SJSA1 (cell line): ENCODE results near the gene NUDT8. TPM values are rescaled to one million over a fixed set of nuclear protein-coding genes. Genes with fewer than 3 reads are reported as not detected.
"Not testable (repeated sequence)": the region's sequence is repeated elsewhere in the genome, so short reads cannot be mapped to it uniquely, and the experiment has no call there.

Experiments used
- DNase-seq, 2 experiments: peaks; one replicate each; pipeline ENCODE4 v3.0.0-alpha.2; 2015 to 2020; ENCODE audit warnings: low spot score in 2 of 2, low read depth in 1 of 2
- H3K27ac ChIP-seq: fragments of 250-450 bp; sonication (Bioruptor Pico); 2 replicates; pipeline ENCODE4 v1.5.1; 2020; ENCODE audit warnings: mild to moderate bottlenecking, moderate library complexity
- H3K27me3 ChIP-seq: fragments of 250-450 bp; sonication (Bioruptor Pico); replicated peaks from 2 replicates; pipeline ENCODE4 v1.5.1; 2020; ENCODE audit warnings: mild to moderate bottlenecking, moderate library complexity
- H3K36me3 ChIP-seq: fragments of 250-450 bp; sonication (Bioruptor Pico); 2 replicates; pipeline ENCODE4 v1.5.1; 2020; ENCODE audit warnings: mild to moderate bottlenecking
- H3K4me1 ChIP-seq: fragments of 250-450 bp; sonication (Bioruptor Pico); replicated peaks from 2 replicates; pipeline ENCODE4 v1.6.1; 2021; ENCODE audit warnings: mild to moderate bottlenecking
- H3K4me3 ChIP-seq: fragments of 250-450 bp; sonication (Bioruptor Pico); 2 replicates; pipeline ENCODE4 v1.5.1; 2020; ENCODE audit warnings: mild to moderate bottlenecking
- H3K9me3 ChIP-seq: fragments of 250-450 bp; sonication (Bioruptor Pico); replicated peaks from 2 replicates; pipeline ENCODE4 v1.5.1; 2020; ENCODE audit warnings: mild to moderate bottlenecking
- total RNA-seq: library from RNA; depleted of rRNA; stranded (reverse); fragments of >200 nt; shearing (Covaris generic); gene quantifications from 2 replicates; pipeline ENCODE4 v1.2.3, GENCODE V29; 2014

Gene NUDT8
- total RNA-seq, 1 experiment from 2014 or later, result 7.4 TPM

DNA sequence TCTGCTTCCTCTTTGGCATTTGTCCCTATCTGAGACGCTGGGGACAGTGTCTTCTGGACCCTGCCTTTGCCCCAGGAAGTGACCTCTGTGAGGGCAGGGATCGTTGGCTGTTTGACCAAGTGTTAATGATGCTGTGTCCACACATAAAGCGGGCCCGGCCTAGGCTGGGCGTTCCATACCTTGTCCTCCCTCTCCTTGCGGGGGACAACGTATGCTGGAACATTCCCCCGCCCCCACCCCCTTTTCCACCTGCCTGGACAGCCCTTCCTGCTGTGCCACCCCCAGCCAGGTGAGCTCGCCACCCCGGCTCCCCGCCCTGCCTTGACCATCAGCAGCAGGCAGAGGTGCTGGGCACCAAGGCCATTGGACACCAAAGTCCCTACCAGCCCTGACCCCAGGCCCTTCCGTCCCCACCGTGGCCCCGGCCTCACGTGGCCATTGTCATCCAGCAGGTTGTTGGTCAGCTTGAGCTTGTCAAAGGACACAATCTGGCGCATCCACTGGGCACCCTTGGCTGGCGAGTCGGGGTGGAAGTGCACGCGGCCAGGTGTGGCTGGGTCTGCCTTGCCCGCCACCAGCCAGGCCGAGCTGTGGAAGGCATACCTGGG lies 4.1 kb upstream of the NUDT8 start:
- peaks cover 22% of the 10 kb centered on the region for H3K4me1 ChIP-seq
- peaks cover 6% of the 10 kb centered on the region for H3K9me3 ChIP-seq
- no peak for DNase-seq
- no peak overlapping the region for H3K4me3 ChIP-seq
- no peak overlapping the region for H3K27ac ChIP-seq
- H3K27me3 ChIP-seq, result peaks cover 15% of the 10 kb centered on the region
- H3K36me3 ChIP-seq, result 0 out of 2 replicates have a peak, but pooled peaks cover 5% of the 10 kb centered on the region

DNA sequence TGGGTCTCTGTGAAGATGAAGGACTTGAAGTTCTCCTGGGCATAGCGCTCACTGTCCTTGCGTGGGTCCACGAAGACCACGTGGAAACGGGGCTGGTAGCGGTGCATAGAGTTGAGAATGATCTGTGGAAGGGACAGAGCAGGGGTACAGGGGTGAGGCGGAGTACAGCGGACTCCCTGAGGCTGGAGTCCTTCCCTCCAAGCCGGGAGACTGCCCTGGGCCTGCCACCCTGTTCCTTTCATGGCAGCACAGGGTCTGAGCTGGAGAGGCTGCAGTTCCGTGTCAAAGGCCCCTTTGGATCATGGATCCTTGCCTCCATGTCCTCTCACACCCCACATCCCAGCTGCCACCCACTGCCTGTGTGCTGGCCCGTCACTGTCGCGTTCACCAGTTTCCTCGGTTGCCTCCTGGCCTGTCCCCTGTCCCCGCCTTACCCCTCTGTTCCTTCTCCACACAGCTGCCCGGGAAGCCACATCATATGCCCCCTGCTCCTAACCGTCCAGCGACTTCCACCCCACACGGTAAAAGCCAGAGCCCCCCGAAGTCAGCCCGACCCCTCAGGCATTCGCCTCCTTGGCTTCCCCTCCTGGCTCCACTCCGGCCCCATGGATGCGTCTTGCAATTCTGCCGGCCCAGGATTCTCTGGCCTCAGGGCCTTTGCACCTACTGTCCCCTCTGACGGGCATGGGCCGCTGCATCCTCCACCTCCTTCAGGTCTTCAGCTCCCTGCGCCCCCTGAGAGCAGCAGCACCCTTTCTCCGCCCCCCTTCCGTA lies 3.4 kb upstream of the NUDT8 start:
- Histone ChIP-seq H3K4me1 (peaks cover 23% of the 10 kb centered on the region), H3K4me3 (no peak overlapping the region), H3K27me3 (peaks cover 12% of the 10 kb centered on the region), H3K36me3 (0 out of 2 replicates have a peak, but pooled peaks cover 5% of the 10 kb centered on the region), H3K27ac (no peak overlapping the region), H3K9me3 (peaks cover 6% of the 10 kb centered on the region)
- DNase-seq, result no peak

DNA sequence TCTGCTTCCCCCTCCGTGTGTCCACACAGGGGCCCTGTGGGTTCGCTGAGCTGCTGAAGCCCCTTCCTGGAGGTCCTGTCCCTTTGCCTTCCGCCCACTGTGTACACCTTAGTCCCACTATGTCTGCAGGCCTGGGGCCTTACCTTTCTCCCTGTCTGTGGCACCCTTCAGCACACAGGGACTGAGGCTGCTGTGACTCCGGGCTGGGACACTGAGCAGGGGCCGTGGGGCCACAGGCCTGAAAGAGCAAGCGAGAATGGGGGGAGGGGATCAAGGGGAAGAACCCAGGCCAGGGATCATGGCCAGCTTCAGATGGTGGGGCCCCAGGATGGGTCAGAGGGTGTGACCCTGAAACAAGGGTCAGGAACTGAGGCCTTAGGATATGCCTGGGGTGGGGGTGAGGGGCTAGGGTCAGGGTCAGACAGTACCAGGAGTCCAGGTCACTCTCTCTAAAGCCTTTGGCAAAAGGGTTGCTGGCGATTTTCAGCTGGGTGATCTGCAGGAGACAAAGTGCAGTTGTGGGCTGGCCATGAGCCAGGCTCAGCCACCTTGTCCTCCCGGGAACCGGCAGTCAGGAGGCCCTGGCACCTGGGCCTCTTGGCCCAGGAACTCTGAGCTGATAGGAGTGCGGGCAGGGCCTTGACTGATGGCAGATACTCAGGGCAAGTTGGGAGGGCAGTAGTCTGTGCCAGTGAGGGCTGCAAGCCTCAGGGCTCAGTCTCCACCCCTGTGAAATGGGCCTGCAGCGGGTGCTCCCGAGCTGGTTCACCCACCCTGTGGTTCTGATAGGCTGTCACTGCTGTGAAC lies 2.6 kb upstream of the NUDT8 start:
- no peak overlapping the region for H3K4me3 ChIP-seq
- peaks cover 6% of the 10 kb centered on the region for H3K9me3 ChIP-seq
- DNase-seq, result no peak
- H3K27me3 ChIP-seq, result peaks cover 12% of the 10 kb centered on the region
- H3K4me1 ChIP-seq, result peaks cover 23% of the 10 kb centered on the region
- no peak overlapping the region for H3K27ac ChIP-seq
- 0 out of 2 replicates have a peak, but pooled peaks cover 5% of the 10 kb centered on the region for H3K36me3 ChIP-seq

DNA sequence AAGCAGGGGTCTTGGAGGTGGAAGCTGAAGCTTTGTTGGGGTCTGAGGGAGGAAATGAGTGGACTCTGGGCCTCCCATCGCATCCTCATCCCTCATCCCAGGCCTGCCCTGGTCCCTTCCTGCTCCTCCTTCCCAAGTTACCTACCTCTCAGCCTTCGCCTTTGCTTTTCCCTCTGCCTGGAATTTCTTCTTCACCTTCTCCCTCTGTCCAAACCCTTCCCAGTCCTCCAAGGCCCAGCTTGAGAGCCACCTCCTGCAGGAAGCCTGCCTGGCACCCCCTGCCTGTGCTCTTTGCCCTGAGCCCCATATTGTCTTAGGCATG lies 2.1 kb upstream of the NUDT8 start:
- DNase-seq, result no peak
- H3K27ac ChIP-seq, result no peak overlapping the region
- H3K36me3 ChIP-seq, result 0 out of 2 replicates have a peak, but pooled peaks cover 5% of the 10 kb centered on the region
- H3K4me1 ChIP-seq, result peaks cover 23% of the 10 kb centered on the region
- no peak overlapping the region for H3K4me3 ChIP-seq
- H3K27me3 ChIP-seq, result peaks cover 10% of the 10 kb centered on the region
- peaks cover 6% of the 10 kb centered on the region for H3K9me3 ChIP-seq

DNA sequence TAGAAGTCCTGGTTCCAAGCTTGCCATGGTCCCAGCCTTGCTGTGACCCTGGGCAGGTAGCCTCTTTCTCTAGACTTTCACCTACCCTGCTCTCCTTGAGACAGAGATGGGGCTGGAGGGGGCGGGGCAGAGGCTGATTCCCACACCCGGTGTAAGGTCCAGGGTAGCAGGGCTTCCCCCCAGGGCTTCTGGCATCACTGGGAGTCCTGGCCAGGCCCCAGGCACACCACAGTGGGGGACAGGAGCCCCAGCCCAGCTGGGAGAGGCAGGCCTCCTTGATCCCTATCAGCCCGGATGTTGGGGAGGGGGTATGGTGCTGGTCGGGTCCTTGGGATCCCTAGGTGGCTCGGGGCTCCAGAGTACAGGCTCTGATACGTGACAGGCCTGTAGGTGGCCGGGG lies 1.7 kb upstream of the NUDT8 start:
- H3K36me3 ChIP-seq, result 0 out of 2 replicates have a peak, but pooled peaks cover 5% of the 10 kb centered on the region
- H3K27ac ChIP-seq, result no peak overlapping the region
- no peak overlapping the region for H3K4me3 ChIP-seq
- H3K4me1 ChIP-seq, result peaks cover 23% of the 10 kb centered on the region
- H3K27me3 ChIP-seq, result peaks cover 6% of the 10 kb centered on the region
- peaks cover 6% of the 10 kb centered on the region for H3K9me3 ChIP-seq
- peak in 1 of 2 experiments; percentile 61 for DNase-seq

DNA sequence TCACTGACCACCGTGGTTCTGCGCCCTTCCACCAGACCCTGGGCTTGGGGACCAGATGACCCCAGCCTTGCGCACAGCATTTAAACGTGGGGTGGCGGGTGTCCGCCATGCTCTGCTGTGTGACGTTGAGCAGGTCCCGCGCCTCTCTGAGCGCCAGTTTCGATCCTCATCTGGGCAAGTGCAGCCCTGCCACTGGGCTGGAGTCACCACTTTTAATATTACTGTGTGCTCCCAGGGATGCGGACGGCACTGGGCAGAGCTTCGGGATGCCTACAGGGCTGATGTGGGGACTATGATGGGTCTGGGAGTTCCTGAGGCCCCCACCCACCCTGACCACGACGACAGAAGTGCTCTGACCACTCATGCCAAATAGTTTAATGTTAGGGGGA lies 1.2 kb upstream of the NUDT8 start:
- H3K27ac ChIP-seq, result peak overlapping the region; percentile 12
- H3K36me3 ChIP-seq, result 0 out of 2 replicates have a peak, but pooled peaks cover 5% of the 10 kb centered on the region
- H3K9me3 ChIP-seq, result peaks cover 6% of the 10 kb centered on the region

DNA sequence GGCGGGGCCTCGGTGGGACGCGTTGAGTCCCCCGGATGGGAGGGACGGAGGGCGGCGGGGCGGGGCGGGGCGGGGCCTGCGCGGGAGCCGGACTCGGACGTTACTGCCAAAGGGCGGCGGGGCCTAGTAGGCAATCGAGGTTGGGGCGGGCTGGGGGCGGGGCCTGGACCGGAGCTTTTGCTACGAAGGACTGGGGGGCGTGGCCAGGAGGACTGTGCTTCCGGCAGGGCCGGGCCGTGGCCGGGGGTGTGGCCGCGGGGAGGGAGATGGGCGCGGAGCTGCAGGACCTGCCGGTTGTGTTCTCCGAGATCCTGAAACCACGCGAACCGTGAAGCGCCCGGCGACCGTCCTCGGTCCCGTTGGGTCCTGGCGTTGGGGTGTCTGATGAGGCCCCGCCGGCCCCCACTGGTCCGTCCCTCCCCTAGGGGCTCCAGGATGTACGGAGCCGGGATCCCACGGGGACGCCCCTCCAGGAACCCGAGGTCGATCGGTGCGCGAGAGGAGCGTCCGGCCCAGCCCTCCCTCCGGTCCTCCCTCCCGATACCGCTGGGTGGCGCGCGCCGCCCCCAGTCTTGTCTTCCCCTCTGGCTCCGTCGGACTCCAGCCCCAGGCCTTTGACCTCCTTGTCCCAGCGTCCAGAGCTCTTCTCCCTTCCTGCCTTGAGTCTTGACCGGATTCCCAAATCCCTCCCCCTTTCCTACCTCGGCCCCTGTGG lies 648 bp upstream of the NUDT8 start:
- H3K4me1 ChIP-seq, result peaks cover 23% of the 10 kb centered on the region
- peaks cover 6% of the 10 kb centered on the region for H3K27me3 ChIP-seq
- DNase-seq, result peak; percentile 99 to 100
- H3K9me3 ChIP-seq, result peaks cover 6% of the 10 kb centered on the region
- H3K36me3 ChIP-seq, result 0 out of 2 replicates have a peak, but pooled peaks cover 5% of the 10 kb centered on the region
- peak overlapping the region; percentile 12 for H3K27ac ChIP-seq
- peak overlapping the region; percentile 56 for H3K4me3 ChIP-seq

More for the DNA sequence above, 1.2 kb upstream of the NUDT8 start:
- H3K4me3 ChIP-seq, result peak overlapping the region; percentile 56
- no peak for DNase-seq
- H3K27me3 ChIP-seq, result peaks cover 6% of the 10 kb centered on the region
- H3K4me1 ChIP-seq, result peaks cover 23% of the 10 kb centered on the region

DNA sequence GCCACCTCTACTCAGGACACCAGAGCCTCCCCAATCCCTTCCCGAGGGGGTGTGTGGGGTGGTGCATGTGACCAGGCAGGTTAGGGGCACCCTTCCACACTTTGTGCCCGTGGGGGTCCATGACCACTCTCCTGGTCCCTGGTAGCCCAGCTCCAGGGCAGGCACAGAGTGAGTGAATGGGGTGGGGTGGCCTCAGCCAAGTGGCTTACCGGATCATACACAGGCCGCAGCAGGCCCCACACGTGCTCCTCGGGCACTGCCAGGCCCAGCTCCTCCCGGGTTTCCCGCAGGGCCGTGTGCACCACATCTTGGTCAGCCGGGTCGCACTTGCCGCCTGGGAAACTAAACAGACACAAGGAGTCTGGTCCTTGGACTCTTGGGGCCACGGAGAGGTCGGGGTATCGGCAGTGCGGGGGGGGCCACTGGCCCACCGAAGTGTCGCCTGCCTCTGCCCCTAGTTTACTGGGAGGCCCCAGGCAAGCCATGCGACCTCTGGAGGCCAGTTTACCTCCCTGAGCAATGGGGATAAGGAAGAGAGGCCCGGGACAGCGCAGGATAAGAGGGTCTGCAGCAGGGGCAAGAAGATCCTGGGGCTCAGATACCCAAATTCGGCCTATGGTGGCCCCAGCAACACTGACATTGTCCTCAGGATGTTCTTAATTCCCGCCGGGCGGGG lies 889 bp downstream of the NUDT8 start:
- Histone ChIP-seq H3K4me1 (peaks cover 23% of the 10 kb centered on the region), H3K9me3 (peaks cover 6% of the 10 kb centered on the region), H3K4me3 (peak overlapping the region; percentile 56), H3K36me3 (0 out of 2 replicates have a peak, but pooled peaks cover 5% of the 10 kb centered on the region), H3K27me3 (no peaks in the 10 kb centered on the region), H3K27ac (no peak overlapping the region)
- DNase-seq, result no peak

DNA sequence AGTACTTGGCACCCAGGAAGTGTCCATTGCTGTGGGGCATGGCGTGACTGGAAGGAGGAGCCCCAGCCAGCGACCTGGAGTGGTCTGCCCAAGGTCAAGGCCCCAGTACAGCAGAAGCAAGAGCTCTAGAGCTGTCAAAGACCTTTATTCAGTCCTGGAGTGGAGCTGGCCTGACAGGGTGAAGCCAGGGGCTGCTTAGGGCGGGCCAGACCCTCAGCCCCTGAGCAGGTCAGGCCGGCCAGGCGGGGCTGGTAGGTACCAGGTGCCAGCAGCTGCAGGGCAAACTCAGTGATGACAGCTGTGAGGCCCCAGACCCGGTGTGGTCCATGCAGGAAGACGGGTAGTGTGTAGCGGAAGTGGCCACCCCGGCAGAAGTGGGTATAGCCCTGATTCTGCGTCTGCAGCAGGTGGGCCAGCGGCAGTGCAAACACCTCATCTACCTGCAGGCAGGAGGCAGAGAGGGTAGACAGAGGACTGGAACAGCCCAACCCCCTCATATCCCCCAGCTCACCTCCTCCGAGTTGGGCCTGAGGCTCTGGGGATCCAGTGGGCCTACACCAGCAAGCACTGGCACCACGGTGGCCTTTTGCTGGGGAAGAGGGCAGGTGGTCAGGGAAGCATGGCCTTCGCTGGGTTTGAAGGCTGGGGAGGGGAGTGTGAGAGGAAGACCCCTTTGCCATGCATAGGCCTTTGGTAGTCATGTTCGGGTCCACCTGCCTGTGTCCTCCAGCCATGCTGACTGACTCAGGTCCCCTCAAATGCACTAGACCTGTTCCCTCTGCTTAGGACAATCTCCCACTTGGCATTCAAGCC lies 1.7 kb downstream of the NUDT8 start:
- 0 out of 2 replicates have a peak, but pooled peaks cover 5% of the 10 kb centered on the region for H3K36me3 ChIP-seq
- DNase-seq, result no peak
- peaks cover 23% of the 10 kb centered on the region for H3K4me1 ChIP-seq
- H3K4me3 ChIP-seq, result no peak overlapping the region
- H3K9me3 ChIP-seq, result peaks cover 6% of the 10 kb centered on the region
- no peak overlapping the region for H3K27ac ChIP-seq
- H3K27me3 ChIP-seq, result no peaks in the 10 kb centered on the region

DNA sequence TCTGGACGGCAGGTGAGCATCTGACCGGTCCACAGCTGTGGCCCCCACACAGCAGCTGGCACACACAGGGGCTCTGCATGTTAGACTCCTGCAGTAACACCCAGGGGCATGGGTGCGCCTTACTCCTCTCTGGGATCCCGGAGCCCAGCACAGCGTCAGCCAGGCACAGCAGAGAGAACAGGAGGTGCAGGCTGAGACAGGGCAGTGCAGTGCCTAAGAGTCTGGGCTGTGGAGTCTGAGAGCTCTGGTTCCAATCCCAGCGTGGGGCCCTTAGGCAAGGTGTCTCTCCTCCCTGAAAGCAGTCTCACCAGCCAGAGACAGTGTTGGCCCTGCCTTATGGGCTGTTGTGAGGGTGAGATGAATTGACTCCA lies 2.3 kb downstream of the NUDT8 start:
- Histone ChIP-seq H3K36me3 (0 out of 2 replicates have a peak, but pooled peaks cover 5% of the 10 kb centered on the region), H3K4me1 (peaks cover 23% of the 10 kb centered on the region), H3K27ac (no peak overlapping the region), H3K27me3 (0 out of 2 replicates have a peak, but pooled peaks cover 5% of the 10 kb centered on the region), H3K4me3 (no peak overlapping the region), H3K9me3 (peaks cover 6% of the 10 kb centered on the region)
- no peak for DNase-seq

DNA sequence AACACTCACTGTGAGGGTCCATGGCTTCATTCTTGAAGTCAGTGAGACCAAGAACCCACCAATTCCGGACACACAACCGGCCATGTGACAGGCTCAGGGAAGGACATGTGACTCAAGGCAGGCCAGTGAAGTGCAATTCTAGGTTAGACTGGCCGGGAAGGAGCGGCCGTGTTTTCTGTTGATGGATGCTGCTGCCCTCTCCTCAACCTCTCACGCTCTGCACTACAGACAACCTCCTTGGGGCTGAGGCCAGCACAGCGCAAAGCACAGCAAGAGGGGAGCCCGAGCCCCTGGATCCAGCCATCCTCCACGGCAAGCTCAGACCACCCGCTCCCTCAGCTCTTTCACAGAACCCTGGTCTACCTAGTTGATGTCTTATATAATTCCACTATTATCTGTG lies 2.8 kb downstream of the NUDT8 start:
- H3K9me3 ChIP-seq, result peaks cover 6% of the 10 kb centered on the region
- 0 out of 2 replicates have a peak, but pooled peaks cover 5% of the 10 kb centered on the region for H3K36me3 ChIP-seq
- H3K27ac ChIP-seq, result no peak overlapping the region
- 0 out of 2 replicates have a peak, but pooled peaks cover 5% of the 10 kb centered on the region for H3K27me3 ChIP-seq
- DNase-seq, result no peak
- H3K4me3 ChIP-seq, result no peak overlapping the region
- peaks cover 23% of the 10 kb centered on the region for H3K4me1 ChIP-seq

DNA sequence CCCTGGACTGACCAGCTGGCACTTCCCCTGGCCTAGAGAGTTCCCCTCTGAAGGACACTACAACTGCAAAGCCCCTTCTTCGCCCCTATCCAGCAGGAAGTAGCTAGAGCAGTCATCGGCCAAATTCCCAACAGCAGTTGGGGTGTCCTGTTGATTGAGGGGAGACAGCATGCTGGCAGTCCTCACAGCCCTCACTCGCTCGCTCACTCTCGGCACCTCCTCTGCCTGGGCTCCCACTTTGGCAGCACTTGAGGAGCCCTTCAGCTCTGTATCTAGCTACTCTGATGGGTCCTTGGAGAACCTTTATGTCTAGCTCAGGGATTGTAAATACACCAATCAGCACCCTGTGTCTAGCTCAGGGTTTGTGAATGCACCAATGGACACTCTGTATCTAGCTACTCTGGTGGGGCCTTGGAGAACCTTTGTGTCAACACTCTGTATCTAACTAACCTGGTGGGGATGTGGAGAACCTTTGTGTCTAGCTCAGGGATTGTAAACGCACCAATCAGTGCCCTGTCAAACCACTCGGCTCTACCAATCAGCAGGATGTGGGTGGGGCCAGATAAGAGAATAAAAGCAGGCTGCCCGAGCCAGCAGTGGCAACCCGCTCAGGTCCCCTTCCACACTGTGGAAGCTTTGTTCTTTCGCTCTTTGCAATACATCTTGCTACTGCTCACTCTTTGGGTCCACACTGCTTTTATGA lies 3.5 kb downstream of the NUDT8 start:
- not testable (repeated sequence) for DNase-seq

More for the DNA sequence above, 3.5 kb downstream of the NUDT8 start:
- not testable (repeated sequence) for H3K27me3 ChIP-seq, H3K27ac ChIP-seq, H3K36me3 ChIP-seq, H3K9me3 ChIP-seq, H3K4me3 ChIP-seq
- H3K4me1 ChIP-seq, result peaks cover 21% of the 10 kb centered on the region
